HG03045 (cell line): ENCODE measurements around the gene DIP2C.

ENCODE experiments used
- ATAC-seq: cut with Tn5 transposase; IDR thresholded peaks from one replicate; pipeline ENCODE4 v1.9.1; 2021; ENCODE audit warnings: mild to moderate bottlenecking, moderate library complexity; ENCODE audit not compliant: unreplicated experiment

The DIP2C gene

DNA sequence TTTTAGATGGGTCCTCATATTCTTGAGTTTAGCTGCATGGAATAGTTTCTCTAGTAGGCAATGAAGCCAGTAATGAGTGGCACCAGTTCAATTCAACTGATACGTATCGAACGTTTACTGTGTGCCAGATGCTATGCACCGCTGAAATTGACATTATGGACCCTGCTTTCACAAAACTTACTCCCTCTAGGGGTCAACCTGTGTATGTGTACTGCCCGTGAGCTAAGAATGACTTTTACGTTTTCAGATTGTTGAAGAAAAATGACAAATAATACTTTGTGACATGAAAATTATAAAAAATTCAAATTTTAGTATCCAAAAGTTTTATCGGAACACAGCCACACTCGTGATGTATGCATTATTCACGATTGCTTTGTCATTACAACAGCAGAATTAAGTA is 458.7 kb downstream of the DIP2C start:
- no peak for ATAC-seq

GRCh38 chr10:228366-228765 is 461.1 kb downstream of the DIP2C start:
- ATAC-seq: no peak

GRCh38 chr10:227014-227413 is 462.5 kb downstream of the DIP2C start:
- no peak for ATAC-seq

DNA sequence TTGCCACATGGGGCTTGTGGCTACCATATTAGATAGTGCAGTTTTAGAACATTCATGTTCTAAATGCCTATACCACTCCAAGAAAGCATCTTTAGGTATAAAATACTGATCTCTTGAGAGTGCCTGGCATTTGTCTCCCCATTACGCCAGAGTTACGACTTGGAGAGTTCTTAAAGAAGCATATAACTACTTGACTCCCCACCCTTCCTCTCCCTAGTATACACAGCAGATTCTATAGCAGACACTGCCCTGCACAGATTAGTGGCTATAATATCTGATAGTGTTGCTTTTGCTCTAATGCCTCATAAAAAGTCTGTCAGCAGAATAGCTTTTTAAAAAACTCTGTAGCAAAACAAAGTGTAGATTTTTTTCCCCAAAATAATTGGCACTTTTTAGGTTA is 463.4 kb downstream of the DIP2C start:
- ATAC-seq: no peak

DNA sequence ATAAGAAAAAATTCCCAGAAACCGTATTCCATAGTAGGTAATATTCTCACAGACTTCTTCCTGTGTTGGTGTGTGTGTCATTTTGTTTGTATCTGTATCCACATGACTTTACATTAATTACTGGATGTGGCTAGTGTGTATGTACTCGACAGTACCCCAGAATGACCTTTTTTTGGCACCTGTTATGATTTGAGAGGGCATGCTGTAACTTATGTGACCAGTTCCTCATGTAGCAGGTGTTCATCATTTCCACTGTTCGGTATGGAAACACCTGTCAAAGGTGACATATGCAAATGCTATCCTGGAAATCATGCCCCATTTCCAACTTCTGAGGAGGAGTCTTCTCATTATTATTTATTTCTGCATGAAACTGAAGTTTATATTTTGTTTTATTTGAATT is 464.9 kb downstream of the DIP2C start:
- ATAC-seq: no peak
